Measurements from ENCODE around the gene NIPAL3.

DNA sequence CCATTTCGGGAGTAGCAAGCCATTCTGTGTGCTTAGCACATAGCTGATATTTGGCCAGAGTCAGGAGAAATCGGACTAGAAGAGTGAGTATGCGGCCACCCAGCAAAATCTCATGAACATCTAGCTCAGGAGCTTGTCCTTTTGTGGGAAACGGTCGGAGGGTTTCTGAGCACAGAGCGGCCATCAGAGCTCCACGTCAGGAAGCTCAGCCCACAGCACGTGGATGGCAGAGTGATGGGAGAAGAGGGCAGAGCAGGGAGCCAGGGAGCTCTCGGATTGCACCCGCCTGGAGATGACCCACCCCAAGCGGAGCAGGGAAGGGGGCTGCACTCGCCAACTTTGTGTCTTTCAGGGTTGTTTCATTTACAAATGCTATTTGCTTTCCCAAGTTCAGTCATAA lies 100.9 kb downstream of the NIPAL3 start:
- TF ChIP-seq POLR2A (IDR thresholded peaks at IDR 0.05), result no peak
- TF ChIP-seq, protein P1, sequence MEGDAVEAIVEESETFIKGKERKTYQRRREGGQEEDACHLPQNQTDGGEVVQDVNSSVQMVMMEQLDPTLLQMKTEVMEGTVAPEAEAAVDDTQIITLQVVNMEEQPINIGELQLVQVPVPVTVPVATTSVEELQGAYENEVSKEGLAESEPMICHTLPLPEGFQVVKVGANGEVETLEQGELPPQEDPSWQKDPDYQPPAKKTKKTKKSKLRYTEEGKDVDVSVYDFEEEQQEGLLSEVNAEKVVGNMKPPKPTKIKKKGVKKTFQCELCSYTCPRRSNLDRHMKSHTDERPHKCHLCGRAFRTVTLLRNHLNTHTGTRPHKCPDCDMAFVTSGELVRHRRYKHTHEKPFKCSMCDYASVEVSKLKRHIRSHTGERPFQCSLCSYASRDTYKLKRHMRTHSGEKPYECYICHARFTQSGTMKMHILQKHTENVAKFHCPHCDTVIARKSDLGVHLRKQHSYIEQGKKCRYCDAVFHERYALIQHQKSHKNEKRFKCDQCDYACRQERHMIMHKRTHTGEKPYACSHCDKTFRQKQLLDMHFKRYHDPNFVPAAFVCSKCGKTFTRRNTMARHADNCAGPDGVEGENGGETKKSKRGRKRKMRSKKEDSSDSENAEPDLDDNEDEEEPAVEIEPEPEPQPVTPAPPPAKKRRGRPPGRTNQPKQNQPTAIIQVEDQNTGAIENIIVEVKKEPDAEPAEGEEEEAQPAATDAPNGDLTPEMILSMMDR (IDR thresholded peaks at IDR 0.05), result no peak
